Measurements from ENCODE around the gene LMBRD2. TPM values are rescaled to one million over a fixed set of nuclear protein-coding genes. Genes with fewer than 3 reads are reported as not detected.

The LMBRD2 gene
- total RNA-seq, 1 donor from 2014 or later, result 7.7 TPM

DNA sequence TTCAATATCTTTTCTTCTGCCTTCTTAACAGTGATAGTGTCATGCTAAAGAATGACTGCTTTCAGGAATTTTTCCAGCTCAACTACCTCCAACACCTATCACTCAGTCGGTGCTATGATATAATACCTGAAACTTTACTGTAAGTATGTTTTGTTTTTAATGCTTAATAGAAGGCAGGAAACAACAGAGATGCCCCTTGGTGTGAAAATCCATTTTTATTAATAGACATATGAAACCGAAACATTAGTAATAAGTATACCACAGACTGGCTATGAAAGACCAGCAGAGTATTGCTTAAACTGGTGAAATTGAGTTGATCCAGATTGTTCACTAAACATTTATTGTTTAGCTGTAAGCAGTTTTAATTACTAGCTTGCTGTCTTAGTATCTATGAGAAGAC lies 25.5 kb upstream of the LMBRD2 start:
- Mint-ChIP-seq H3K4me3 (no peak overlapping the region), H3K4me1 (peaks cover 11% of the 10 kb centered on the region), H3K27ac (ENCODE audit: unreplicated experiment) (no peak overlapping the region)

DNA sequence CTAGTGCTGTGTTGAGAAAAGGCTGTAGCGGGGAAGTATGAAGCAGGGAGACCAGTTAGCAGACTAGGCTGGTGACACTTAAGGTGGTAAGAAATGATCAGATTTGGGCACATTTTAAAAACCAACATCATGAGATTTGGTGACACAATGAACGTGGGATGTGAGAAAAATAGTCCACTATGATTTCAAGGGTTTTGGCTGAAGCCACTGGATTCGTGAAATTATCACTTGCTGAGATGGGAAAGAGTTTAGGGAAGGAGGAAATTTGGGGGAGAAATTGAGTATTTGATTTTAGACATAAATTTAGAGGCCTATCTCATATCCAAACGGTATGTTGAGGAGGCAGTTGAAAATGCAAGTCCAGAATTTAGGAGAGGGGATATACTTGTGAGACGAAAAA lies 23.4 kb upstream of the LMBRD2 start:
- no peak overlapping the region for H3K4me3 Mint-ChIP-seq
- H3K36me3 Mint-ChIP-seq (ENCODE audit: low read depth), result peaks cover 6% of the 10 kb centered on the region
- no peaks in the 10 kb centered on the region for H3K27me3 Mint-ChIP-seq (ENCODE audit: low read depth)
- DNase-seq (ENCODE audit: low read depth, low spot score), result no peak
- no peaks in the 10 kb centered on the region for H3K9me3 Mint-ChIP-seq
- H3K27ac Mint-ChIP-seq (ENCODE audit: unreplicated experiment), result peak overlapping the region; percentile 20
- TF ChIP-seq, protein P1, sequence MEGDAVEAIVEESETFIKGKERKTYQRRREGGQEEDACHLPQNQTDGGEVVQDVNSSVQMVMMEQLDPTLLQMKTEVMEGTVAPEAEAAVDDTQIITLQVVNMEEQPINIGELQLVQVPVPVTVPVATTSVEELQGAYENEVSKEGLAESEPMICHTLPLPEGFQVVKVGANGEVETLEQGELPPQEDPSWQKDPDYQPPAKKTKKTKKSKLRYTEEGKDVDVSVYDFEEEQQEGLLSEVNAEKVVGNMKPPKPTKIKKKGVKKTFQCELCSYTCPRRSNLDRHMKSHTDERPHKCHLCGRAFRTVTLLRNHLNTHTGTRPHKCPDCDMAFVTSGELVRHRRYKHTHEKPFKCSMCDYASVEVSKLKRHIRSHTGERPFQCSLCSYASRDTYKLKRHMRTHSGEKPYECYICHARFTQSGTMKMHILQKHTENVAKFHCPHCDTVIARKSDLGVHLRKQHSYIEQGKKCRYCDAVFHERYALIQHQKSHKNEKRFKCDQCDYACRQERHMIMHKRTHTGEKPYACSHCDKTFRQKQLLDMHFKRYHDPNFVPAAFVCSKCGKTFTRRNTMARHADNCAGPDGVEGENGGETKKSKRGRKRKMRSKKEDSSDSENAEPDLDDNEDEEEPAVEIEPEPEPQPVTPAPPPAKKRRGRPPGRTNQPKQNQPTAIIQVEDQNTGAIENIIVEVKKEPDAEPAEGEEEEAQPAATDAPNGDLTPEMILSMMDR (conservative IDR thresholded peaks at IDR 0.05), result no peak
- peaks cover 11% of the 10 kb centered on the region for H3K4me1 Mint-ChIP-seq

More for the DNA sequence above, 25.5 kb upstream of the LMBRD2 start:
- no peaks in the 10 kb centered on the region for H3K27me3 Mint-ChIP-seq (ENCODE audit: low read depth)
- peaks cover 18% of the 10 kb centered on the region for H3K36me3 Mint-ChIP-seq (ENCODE audit: low read depth)
- no peak for DNase-seq (ENCODE audit: low read depth, low spot score)
- TF ChIP-seq, protein P1 (conservative IDR thresholded peaks at IDR 0.05), result no peak
- no peaks in the 10 kb centered on the region for H3K9me3 Mint-ChIP-seq

DNA sequence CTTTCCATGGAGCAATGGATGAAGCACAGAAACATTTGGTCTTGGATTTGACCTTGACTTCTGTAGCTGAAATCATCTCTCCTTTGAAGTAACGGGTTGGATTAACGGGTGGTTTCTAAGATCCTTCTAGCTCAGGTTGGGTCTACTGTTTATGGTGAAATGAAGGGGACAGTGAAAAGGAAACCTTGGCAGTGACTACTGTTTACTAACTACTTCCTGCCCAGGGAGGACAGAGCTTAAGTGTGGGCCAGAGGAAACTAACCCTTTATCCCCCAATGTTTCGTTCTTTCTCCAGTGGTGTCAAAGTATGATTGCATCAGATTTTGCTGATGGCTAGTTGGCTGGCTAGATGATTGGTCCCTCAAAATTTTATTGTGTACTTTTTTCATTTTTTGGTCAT lies 22.4 kb upstream of the LMBRD2 start:
- H3K4me1 Mint-ChIP-seq, result peaks cover 11% of the 10 kb centered on the region
- H3K9me3 Mint-ChIP-seq, result no peaks in the 10 kb centered on the region
- H3K4me3 Mint-ChIP-seq, result no peak overlapping the region
- H3K27ac Mint-ChIP-seq (ENCODE audit: unreplicated experiment), result no peak overlapping the region
- H3K27me3 Mint-ChIP-seq (ENCODE audit: low read depth), result no peaks in the 10 kb centered on the region
- H3K36me3 Mint-ChIP-seq (ENCODE audit: low read depth), result peaks cover 2% of the 10 kb centered on the region
- TF ChIP-seq, protein P1 (conservative IDR thresholded peaks at IDR 0.05), result no peak
- no peak for DNase-seq (ENCODE audit: low read depth, low spot score)

DNA sequence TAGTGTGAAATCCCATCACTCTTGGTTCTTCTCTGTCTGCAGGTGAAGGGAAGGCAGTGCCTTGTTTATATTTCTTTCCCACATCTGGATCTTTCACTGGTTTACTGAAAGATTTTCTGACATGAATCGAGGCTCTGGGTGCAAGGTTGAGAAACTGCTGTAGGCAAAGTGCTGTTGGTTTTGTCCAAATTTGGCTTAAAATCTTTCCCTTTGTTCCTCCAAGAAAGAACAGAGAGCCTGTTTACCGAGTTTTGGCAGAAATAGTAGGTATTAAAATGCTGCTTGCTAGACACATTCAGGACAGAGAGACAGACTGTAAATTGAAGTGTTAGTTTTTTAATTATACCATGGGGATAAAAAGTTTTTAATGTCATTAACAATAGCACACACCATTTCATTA lies 21.7 kb upstream of the LMBRD2 start:
- Mint-ChIP-seq H3K27me3 (ENCODE audit: low read depth) (no peaks in the 10 kb centered on the region), H3K9me3 (no peaks in the 10 kb centered on the region), H3K4me1 (peaks cover 7% of the 10 kb centered on the region), H3K4me3 (no peak overlapping the region), H3K27ac (ENCODE audit: unreplicated experiment) (no peak overlapping the region), H3K36me3 (ENCODE audit: low read depth) (peaks cover 5% of the 10 kb centered on the region)
- TF ChIP-seq, protein P1 (conservative IDR thresholded peaks at IDR 0.05), result no peak
- DNase-seq (ENCODE audit: low read depth, low spot score), result no peak

DNA sequence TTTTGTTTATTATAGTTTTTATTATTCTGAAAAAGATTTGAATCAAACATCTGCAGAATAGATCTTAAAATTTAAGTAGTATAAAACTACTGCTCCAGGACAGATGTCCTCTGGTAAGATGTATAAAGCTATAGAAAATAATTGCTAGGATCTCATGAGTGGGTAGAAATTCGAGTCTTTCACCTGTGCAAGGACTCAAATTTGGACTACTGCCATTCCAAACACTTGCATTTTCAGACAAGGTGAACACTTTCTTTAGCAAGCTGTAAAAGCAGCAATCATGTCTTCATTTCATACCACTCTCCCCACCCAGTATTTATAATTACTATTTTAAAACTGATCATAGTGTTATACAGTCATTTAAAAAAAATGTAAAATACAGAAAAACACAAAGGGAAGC lies 20.9 kb upstream of the LMBRD2 start:
- Mint-ChIP-seq H3K4me1 (no peaks in the 10 kb centered on the region), H3K9me3 (no peaks in the 10 kb centered on the region), H3K4me3 (no peak overlapping the region), H3K36me3 (ENCODE audit: low read depth) (peaks cover 7% of the 10 kb centered on the region), H3K27me3 (ENCODE audit: low read depth) (no peaks in the 10 kb centered on the region), H3K27ac (ENCODE audit: unreplicated experiment) (no peak overlapping the region)
- no peak for DNase-seq (ENCODE audit: low read depth, low spot score)
- TF ChIP-seq, protein P1 (conservative IDR thresholded peaks at IDR 0.05), result no peak
